ENCODE measurements around the gene SH3GLB2.
"Not testable (repeated sequence)": the region's sequence is repeated elsewhere in the genome, so short reads cannot be mapped to it uniquely, and the experiment has no call there.

SH3GLB2 gene

DNA sequence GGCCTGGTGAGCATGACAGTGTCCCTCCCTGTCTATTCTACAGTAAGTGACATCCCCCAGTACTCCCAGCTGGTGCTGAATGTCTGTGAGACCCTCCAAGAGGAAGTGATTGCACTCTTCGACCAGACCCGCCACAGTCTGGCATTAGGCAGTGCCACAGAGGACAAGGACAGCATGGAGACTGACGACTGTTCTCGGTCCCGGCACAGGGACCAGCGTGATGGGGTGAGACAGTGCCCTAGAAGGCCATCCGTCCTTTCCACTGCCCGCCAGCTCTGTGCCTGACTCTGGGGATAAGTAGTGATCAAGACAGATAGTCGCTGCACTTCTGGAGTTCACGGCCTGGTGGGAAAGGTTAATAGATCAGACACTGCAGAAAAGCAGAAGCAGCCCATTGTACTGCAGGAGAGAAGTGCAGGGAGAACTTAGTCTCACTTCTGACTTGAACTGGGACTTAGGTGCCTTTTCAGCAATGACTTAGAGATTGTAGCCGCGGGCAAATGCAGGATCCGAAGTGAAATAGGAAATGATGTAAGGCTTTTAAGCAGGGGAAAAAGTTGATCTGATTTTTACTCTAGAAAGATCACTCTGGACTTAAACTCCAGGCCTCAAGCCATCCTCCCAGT, 28.4 kb downstream of the SH3GLB2 start:
- no peak for DNase-seq (ENCODE audit: low read depth in 2 of 2)

DNA sequence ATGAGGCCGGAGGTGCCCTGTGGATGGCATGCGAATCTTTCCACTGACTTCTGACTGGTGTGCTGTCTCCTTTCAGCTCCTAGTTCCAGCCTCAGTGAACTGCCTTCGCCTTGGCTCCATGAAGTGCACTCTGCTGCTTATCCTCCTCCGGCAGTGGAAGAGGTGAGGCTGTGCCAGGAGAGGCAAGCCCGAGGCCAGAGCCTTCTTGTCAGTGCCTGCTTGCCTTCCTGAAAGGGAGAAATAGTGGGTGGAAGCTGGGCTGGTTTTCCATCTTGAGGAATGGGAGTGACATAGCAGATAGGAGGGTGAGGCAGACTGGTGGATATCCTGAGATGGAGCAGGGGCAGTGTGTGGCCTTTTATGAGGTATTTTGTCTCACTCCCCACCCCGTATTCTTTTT, 29.7 kb downstream of the SH3GLB2 start:
- DNase-seq (ENCODE audit: low read depth in 2 of 2) = no peak

DNA sequence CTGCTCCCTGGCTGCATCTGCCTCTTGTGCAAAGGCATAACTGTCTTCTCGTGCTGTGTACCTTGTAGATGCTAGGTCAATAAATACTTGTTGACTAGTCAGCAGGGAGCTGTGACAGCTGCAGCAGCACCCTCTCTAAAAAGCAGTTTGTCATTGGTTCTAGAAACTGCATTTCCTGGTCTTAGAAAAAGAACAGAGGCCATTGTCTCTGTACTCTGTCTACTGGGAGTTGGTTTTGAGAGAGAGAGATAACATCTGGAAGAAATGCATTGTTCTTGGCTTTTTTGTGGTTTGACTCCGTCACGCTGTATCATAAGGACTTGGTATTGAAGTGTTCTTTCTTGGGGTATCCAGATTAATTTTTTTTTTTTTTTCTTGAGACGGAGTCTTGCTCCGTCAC, 32.3 kb downstream of the SH3GLB2 start:
- no peak for DNase-seq (ENCODE audit: low read depth in 2 of 2)

DNA sequence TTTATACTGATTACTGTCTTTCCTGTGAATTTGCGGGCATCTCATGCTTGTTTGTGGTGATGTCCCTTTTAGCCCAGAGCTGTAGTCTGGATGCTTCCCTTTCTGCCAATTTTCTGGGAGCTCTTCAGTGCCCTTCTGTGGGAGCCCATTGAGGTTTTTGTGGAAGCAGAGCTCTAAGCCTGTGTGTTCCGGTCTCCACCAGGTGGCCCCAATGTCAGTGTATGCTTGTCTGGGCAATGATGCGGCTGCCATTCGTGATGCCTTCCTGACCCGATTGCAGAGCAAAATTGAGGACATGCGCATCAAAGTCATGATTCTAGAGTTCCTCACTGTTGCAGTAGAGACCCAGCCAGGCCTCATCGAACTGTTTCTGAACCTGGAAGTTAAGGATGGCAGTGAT, 35.1 kb downstream of the SH3GLB2 start:
- no peak for DNase-seq (ENCODE audit: low read depth in 2 of 2)

DNA sequence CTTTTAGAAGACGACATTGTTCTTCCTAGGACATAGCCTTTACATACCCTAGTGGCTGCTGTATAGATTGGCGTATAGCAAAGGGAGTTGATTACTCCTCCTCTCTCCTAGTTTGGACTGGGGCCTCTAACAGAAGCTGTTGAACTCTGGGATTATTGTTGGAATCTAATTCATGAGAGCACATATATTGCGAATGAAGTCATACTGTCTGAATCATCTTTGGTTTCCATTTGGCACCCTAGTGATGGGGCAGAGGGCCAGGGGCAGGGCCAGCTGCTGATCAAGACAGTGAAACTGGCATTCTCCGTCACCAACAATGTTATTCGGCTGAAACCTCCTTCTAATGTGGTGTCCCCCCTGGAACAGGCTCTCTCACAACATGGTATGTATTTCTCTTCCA, 40.3 kb downstream of the SH3GLB2 start:
- DNase-seq (ENCODE audit: low read depth in 2 of 2) = no peak

DNA sequence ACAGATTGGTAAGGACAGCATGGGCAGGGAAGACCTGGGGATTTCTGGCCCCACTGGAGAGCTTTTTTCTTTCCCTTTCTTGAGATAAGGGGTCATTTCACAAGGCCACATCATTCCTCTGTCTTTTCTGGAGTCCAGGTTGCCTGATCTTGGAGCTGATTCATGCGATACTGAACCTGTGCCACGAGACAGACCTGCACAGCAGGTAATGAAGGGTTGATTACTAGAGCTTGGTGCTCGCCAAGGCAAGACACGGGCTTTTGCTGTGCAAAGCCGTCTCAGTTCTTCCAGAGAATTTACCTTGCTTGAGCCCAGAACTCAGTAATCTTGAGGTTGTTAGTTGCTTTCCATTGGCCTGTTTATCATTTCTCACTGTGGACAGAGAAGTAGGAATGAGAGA, 41.5 kb downstream of the SH3GLB2 start:
- DNase-seq (ENCODE audit: low read depth in 2 of 2) = no peak

DNA sequence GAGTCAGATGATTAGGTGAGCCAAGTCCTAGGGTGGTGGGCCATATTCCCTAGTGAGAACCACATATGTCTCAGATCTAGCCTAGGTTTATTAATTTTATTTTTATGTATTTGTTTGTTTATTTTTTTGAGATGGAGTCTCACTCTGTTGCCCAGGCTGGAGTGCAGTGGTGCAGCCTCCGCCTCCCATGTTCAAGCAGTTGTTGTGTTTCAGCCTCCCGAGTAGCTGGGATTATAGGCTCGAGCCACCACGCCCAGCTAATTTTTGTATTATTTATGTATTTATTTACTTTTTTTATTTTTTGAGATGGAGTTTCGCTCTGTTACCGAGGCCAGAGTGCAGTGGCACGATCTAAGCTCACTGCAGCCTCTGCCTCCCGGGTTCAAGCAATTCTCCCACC, 44.6 kb downstream of the SH3GLB2 start:
- DNase-seq (ENCODE audit: low read depth in 2 of 2) = no peak

DNA sequence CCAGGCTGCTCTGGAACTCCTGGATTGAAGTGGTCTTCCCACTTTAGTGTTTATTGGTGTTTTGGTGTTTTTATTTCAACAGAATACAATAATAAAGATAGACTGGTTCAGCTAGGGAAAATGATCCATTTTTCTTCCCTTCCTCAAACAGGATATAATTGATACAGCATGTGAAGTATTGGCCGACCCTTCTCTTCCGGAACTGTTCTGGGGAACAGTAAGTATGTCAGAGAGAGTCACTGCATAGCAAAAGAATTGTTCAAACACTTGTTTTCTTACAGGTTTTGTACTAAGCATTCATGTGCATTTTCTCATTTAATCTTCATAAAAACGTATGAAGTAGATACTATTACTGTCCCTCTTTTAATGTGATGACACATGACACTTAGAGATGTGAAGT, 49.0 kb downstream of the SH3GLB2 start:
- DNase-seq (ENCODE audit: low read depth in 2 of 2) = no peak

DNA sequence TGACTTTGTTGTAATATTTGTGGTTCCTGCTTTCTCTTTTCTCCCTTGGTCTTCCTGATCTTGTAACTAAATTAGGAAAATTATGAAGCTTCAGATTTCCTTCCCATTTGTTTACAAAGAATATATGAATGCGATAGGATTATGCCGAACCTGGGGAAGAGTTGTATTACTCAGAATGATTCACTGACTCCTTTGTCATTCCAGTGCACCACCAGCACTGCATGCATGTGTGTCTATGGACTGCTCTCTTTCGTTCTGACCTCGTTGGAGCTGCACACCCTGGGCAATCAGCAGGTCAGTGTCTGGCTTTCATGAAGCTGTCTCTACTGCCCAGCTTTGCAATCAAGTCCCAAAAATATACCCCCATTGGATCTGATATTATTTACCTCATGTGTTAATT, 55.2 kb downstream of the SH3GLB2 start:
- no peak for DNase-seq (ENCODE audit: low read depth in 2 of 2)

DNA sequence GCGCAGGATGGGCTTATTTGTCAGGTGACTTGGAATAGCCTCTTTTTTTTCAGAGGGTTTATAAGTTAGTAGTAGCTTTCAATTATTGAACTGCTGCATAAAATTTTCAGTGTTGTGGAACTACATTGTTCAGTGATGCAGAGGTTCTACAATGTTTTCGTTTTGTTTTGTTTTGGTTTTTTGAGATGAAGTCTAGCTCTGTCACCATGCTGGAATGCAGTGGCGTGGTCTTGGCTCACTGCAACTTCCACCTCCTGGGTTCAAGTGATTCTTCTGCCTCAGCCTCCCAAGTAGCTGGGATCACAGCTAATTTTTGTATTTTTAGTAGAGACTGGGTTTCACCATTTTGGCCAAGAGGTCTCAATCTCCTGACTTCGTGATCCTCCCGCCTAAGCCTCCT, 58.6 kb downstream of the SH3GLB2 start:
- no peak for DNase-seq (ENCODE audit: low read depth in 2 of 2)

DNA sequence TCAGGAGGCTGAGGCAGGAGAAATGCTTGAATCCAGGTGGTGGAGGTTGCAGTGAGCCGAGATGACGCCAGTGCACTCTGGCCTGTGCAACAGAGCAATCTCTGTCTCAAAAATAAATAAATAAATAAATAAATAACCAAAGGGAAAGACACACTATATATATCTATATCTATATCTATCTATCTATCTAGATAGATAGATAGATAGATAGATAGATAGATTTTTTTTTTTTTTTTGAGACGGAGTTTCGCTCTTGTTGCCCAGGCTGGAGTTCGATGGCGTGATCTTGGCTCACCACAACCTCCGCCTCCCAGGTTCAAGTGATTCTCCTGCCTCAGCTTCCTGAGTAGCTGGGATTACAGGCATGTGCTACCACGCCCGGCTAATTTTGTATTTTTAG, 66.7 kb downstream of the SH3GLB2 start:
- not testable (repeated sequence) for DNase-seq (ENCODE audit: low read depth in 2 of 2)

Data from stimulated activated CD8-positive, alpha-beta memory T cell treated with anti-CD3 and anti-CD28 coated beads, Interleukin-2, amount 100 ng/mL, for 48 hours (primary cell).